ENCODE results near the gene C19orf12.

C19orf12 gene

GRCh38 chr19:29695765-29696564, 19.1 kb downstream of the C19orf12 start:
- no peak for DNase-seq (ENCODE audit: low spot score)

GRCh38 chr19:29694669-29695627, 20.1 kb downstream of the C19orf12 start:
- peak; percentile 33 for DNase-seq (ENCODE audit: low spot score)

GRCh38 chr19:29694161-29694560, 20.9 kb downstream of the C19orf12 start:
- DNase-seq (ENCODE audit: low spot score) = no peak

DNA sequence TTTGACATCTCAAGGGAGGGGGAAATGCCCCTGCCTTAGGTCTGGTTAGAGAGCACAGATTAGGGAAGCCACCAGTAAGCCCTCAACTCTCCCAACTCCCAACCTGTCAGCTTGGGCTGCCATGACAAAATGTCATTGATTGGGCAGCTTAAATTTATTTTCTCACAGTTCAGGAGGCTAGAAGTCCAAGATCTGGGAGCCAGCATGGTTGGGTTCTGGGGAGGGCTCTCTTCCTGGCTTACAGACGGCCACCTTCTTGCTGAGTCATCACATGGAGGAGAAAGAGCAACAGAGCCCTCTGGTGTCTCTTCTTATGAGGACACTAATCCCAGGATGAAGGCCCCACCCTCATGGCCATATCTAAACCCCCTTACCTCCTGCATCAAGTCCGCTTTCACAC, 24.2 kb downstream of the C19orf12 start:
- peak; percentile 29 for DNase-seq (ENCODE audit: low spot score)

DNA sequence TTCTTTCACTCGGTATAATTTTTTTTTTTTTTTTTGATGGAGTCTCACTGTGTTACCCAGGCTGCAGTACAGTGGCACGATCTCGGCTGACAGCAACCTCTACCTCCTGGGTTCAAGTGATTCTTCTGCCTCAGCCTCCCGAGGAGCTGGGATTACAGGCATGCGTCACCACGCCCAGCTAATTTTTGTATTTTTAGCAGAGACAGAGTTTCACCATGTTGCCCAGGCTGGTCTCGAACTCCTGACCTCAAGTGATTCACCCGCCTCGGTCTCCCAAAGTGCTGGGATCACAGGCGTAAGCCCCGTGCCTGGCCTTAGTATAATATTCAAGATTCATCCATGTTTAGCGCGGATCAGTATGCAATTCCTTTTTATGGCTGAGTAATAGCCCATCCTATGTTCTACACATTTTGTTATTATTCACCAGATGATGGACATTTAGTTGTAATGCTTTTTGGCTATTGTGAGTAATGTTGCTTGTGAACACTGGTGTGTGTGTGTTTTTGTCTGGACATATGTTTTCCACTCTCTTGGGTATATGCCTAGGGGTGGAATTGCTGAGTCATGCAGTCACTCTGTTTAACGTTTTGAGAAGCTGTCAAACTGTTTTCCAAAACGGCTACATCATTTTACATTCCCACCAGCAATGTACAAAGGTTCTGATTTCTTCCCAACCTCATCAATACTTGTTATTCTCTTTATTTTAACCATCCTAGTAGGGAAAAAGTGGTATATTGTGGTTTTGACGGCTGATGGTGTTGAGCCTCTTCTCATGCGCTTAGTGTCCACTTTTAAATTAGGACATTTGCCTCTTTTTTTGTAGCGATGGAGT, 26.9 kb downstream of the C19orf12 start:
- DNase-seq (ENCODE audit: low spot score) = no peak

DNA sequence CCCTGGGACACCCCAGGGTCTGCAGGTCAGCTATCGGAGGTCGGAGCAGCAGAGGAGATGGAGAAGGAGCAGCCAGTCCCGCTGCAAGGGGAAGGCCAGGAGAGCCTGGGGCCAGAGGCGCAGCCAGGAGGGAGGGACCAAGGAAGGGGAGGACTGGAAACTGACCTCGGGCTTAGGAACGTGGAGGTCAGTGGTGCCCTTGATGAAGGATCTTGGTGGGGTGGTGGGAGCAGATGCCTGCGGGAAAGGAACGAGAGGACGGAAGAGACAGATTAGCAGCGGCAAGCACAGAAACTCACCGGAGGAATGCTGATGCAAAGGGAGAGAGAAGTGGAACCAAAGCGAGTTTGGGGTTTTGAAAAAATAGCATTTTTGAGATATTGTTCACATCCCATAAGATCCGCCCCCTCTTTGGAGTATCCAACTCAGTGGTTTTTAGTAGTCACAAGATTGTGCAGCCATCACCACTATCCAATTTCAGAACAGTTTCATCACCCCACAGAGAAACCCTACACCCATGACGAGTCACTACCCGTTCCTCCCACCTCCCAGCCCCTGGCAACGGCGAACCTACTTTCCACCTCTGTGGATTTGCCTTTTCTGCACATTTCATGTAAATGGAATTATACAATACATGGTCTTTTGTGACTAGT, 27.7 kb downstream of the C19orf12 start:
- DNase-seq (ENCODE audit: low spot score) = no peak

- DNase-seq (ENCODE audit: low spot score) = no peak
Observed at GRCh38 chr19:29686285-29686805, 28.7 kb downstream of the C19orf12 start.

- no peak for DNase-seq (ENCODE audit: low spot score)
Observed at GRCh38 chr19:29685326-29685725, 29.7 kb downstream of the C19orf12 start.

- no peak for DNase-seq (ENCODE audit: low spot score)
Observed at GRCh38 chr19:29683009-29683408, 32.1 kb downstream of the C19orf12 start.

DNA sequence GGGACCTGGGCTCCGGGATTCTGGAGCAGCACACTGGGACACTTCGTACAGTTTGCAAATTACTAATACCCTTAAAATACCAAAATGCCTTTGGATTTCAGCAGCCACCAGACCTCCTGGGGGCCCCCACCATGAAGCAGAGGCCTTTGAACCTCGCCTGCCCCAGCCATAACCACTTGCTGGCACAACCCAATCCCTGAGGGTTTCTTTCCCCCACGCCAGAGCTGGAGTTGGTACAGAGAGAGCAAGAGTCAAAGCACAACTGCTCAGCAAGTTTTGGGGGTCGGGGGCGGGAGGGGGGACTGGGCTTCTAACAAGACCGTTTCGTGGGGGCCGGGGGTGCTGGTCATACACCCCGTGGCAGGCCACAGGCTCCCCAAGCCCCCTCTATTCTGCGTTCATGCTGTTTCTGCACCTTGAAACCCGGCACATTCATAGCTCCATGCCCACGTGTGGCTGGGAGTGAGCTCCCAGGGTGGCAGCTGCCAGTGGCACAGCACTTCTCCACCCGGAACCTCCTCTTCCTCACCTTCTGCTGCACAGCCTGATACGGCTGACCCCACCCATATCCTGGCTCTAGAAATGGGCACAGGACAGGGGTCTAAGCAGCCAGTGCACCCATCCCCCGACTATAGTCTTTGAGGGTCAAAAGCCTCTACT, 32.7 kb downstream of the C19orf12 start:
- no peak for DNase-seq (ENCODE audit: low spot score)

DNA sequence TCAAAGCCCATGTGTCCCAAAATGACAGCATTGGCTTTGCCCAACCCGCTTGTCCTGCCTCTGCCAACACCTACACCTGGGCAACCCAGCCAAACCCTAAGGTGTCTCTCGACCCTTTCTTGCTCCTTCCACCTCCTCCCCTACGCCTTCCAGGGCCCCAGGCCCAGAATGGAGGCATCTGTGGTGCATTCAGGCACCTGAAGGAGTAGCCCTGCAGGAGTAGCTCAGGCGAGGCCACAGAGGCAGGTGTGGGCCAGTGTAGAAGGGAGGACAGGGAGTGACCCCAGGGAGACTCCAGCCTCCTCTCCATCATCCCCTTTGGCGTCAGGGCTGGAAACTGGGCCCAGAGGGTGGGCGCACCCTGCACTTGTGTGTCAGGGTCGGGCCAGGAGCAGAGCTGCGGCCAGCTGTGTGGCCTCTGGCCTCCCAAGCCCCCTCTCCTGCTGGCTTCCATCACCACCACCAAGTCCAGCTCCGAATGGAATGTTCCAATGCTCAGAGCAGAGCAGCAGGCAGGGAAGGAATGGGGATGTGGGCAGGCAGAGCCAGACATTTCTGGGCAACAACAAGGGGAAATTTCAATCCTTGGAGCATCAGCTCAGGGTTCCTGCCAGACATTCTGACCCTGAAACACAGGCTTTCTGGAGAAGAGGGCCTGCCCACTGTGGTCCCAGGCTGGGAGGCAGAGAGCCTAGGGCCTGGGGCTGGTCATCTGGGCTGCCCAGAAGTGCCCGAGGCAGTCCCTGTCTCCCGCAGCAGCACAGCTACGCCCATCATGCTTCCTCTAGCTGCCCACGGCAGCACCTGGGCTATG, 33.4 kb downstream of the C19orf12 start:
- DNase-seq (ENCODE audit: low spot score) = no peak

DNA sequence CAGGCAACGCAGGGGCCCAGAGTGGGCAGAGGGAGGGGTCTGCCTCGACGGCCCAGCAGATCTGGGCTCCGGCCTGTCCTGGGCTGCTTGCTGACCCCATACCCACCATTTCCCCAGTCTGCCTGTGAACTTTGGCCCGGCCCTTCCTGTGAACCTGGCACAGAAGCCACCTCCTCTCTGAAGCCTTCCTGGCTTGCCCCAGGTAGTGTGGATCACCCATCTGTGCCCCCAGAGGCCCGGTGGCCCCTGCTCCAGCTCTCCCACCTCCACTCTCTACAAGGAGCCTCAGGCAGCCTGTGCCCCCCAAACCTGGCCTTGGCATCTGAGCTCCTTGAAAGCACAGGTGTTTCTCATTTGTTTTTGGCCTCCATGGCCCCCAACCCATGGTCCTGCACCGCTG, 34.1 kb downstream of the C19orf12 start:
- DNase-seq (ENCODE audit: low spot score) = no peak

DNA sequence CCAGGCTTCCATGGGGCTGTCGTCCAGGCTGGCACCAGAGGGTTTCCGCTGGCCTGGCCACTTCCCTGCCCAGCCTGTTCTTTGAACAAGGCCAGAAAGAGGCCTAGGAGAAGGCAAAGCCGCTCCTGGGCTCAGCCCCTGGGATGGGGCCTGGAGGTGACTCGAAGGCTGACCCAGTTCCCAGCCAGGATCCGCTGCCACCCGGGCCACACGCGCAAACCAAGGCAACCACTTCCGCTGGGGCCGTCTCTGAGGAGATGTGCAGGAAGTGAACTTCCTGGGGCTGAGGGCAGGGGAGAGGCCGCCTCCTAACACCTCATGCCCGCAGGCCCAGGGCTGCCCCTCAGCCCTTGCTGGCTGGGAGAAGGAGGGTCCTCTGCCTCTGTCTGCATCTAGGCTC, 34.6 kb downstream of the C19orf12 start:
- DNase-seq (ENCODE audit: low spot score) = no peak

- no peak for DNase-seq (ENCODE audit: low spot score)
Observed at GRCh38 chr19:29679598-29680210, 35.4 kb downstream of the C19orf12 start.

DNA sequence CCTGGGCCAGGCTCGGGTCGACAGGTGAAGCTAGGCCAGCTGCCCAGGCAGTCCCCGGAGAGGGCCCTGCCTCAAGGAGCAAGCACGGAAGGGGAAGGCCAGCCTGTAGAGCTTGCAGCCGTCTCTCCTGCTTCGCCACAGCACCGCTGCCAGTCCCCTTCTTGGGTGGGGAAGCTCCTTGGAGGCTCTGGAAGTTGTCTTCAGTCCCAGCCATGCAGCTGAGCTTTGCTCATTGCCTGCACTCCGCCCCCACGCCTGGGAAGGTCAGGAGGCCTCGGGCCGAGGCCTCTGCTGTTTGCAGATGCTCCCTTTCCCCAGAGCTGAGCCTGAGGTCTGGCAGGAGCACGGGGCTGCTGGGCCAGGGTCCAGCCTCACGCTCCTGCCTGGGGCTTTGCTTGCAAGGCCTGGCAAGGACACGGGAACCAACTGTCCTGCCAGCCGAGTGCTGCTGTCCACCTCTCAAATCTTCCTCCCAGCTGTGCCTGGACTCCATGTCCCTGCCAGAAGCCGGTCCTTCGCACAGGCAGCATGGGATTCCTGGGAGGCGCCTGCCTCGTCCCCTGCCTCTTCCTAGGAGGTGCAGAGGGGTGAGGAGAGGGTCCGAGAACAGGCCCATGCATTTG, 36.5 kb downstream of the C19orf12 start:
- DNase-seq (ENCODE audit: low spot score) = no peak

GRCh38 chr19:29677001-29677817, 37.9 kb downstream of the C19orf12 start:
- DNase-seq (ENCODE audit: low spot score) = no peak

DNA sequence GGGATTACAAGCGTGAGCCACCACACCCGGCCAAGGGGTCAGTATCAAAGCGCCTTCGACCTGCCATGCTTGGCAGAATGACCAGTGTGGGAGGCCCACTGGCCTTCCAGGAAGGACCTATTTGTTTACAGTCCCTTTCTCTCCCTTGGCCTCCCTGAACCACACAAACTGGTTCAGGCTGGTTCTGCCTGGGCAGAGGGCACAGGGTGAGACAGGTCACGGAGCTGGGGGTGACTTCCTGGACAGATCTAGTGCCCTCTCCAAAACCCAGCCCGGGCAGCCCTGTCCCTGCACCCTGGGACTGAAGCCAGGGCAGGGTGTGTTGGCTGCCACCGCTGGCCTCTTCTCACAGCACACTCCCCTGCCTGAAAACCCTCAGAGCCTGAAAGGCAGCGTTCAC, 38.5 kb downstream of the C19orf12 start:
- DNase-seq (ENCODE audit: low spot score) = no peak

GRCh38 chr19:29675650-29676186, 39.3 kb downstream of the C19orf12 start:
- no peak for DNase-seq (ENCODE audit: low spot score)
